ENCODE data around the gene CREG1. TPM values are rescaled to one million over a fixed set of nuclear protein-coding genes. Genes with fewer than 3 reads are reported as not detected.

Gene CREG1
- polyA plus RNA-seq, 2 donors, result 41.9 to 72.7 TPM

DNA sequence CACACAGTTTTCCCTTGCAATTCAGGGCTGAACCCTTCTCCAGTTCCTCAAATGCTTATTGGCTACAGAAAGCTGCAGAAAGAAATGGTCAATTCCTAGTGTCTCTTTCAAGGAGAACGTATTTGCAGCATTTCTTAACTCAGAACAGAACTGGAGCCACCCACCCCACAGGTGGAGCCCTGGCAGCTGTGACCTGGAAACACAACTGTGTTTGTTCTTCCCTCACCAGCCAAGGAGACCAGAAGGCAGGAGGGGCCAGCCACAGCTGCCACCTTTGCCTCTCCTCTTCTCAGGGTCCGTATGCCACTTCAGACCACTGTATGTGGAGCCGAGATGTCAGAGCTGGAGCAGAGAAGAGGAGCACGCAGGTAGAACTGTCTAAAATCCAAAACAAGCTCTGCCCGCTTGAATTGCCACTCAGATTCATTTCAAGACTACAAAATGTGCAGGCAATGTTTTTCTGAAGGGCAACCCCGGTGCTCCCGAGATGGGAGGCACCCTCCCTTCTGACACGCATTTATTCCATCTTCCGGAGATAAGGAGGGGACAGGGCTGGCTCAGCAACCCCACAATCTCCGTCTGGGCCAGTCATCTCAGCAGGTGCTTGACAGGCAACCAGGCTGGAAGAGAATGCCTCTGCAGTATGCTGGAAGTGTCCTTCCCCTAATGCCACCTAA, 51.9 kb downstream of the CREG1 start:
- no peak overlapping the region for H3K4me3 ChIP-seq (ENCODE audit: low read depth in 1 of 2, low read length in 2 of 2)
- WGBS, 2 donors, result 67 to 74% methylated on average over 10 of the region's 10 CpGs
- no peaks in the 10 kb centered on the region for H3K36me3 ChIP-seq (ENCODE audit: control insufficient read depth in 2 of 2, insufficient read depth in 2 of 2, low read length in 1 of 2)
- H3K4me1 ChIP-seq (ENCODE audit: control insufficient read depth in 2 of 2, insufficient read depth in 2 of 2, low read length in 1 of 2), result peaks cover 2 to 3% of the 10 kb centered on the region in 2 donors
- H3K9me3 ChIP-seq (ENCODE audit: control insufficient read depth in 2 of 2, insufficient read depth in 1 of 2, low read depth in 1 of 2, low read length in 1 of 2), result no peaks in the 10 kb centered on the region
- H3K27me3 ChIP-seq (ENCODE audit: control insufficient read depth in 1 of 2, insufficient read depth in 2 of 2, low read length in 2 of 2), result no peaks in the 10 kb centered on the region
- H3K27ac ChIP-seq (ENCODE audit: low read depth in 2 of 2, low read length in 1 of 2), result no peak overlapping the region

DNA sequence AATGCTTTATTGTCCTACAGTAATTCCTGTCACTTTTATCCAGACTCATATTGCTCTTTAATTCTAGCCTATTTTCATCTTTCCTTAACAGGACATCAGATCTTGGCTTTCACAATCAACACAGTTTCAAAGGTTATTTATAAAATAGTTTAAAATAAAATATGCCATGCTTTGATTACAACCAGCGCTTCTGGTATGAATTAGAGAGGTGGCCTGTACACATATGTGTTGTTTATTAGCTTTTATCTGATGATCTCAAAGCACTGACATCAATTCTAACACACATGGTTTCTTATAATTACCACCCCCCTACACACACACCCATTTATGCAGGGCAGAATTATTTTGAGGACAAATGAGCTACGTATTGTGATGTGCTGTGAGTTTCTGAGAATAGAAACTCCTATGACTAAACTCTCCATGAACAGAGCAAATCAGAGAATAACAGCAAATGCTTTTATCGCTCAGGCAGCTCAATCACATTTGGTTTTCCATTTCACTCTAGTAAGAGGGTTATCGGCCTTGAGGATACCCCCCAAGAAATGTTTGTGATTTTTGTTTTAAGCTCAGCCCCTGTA, 53.2 kb downstream of the CREG1 start:
- Histone ChIP-seq H3K36me3 (ENCODE audit: control insufficient read depth in 2 of 2, insufficient read depth in 2 of 2, low read length in 1 of 2) (no peaks in the 10 kb centered on the region), H3K9me3 (ENCODE audit: control insufficient read depth in 2 of 2, insufficient read depth in 1 of 2, low read depth in 1 of 2, low read length in 1 of 2) (no peaks in the 10 kb centered on the region), H3K4me3 (ENCODE audit: low read depth in 1 of 2, low read length in 2 of 2) (no peak overlapping the region), H3K27ac (ENCODE audit: low read depth in 2 of 2, low read length in 1 of 2) (no peak overlapping the region), H3K4me1 (ENCODE audit: control insufficient read depth in 2 of 2, insufficient read depth in 2 of 2, low read length in 1 of 2) (peaks cover 2 to 3% of the 10 kb centered on the region in 2 donors), H3K27me3 (ENCODE audit: control insufficient read depth in 1 of 2, insufficient read depth in 2 of 2, low read length in 2 of 2) (no peaks in the 10 kb centered on the region)
- 80 to 84% methylated on average over 4 of the region's 4 CpGs for WGBS, 2 donors

DNA sequence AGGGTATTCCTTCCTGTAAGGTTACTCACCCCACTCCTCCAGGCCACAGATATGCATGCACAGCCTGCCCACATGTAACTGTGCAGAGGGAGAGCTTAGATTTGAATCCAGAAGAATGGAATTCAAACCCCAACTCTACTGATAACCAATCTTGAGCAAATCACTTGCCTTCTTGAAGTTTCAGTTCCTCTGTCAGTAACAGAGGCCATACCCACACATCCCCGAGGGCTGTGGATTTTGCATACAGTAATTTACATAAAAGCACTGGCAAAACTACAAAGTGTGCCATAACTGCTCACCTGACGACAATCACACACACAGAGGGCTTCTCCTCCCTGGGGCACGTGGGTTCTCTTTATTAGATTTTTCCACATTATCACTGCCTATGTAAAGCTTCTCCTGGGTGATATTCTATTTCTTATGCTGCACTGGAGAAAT, 53.9 kb downstream of the CREG1 start:
- Histone ChIP-seq H3K36me3 (ENCODE audit: control insufficient read depth in 2 of 2, insufficient read depth in 2 of 2, low read length in 1 of 2) (no peaks in the 10 kb centered on the region), H3K27ac (ENCODE audit: low read depth in 2 of 2, low read length in 1 of 2) (no peak overlapping the region), H3K4me3 (ENCODE audit: low read depth in 1 of 2, low read length in 2 of 2) (no peak overlapping the region), H3K9me3 (ENCODE audit: control insufficient read depth in 2 of 2, insufficient read depth in 1 of 2, low read depth in 1 of 2, low read length in 1 of 2) (no peaks in the 10 kb centered on the region), H3K27me3 (ENCODE audit: control insufficient read depth in 1 of 2, insufficient read depth in 2 of 2, low read length in 2 of 2) (no peaks in the 10 kb centered on the region), H3K4me1 (ENCODE audit: control insufficient read depth in 2 of 2, insufficient read depth in 2 of 2, low read length in 1 of 2) (peaks cover 2 to 3% of the 10 kb centered on the region in 2 donors)
- 53 to 56% methylated on average over 3 of the region's 3 CpGs for WGBS, 2 donors

DNA sequence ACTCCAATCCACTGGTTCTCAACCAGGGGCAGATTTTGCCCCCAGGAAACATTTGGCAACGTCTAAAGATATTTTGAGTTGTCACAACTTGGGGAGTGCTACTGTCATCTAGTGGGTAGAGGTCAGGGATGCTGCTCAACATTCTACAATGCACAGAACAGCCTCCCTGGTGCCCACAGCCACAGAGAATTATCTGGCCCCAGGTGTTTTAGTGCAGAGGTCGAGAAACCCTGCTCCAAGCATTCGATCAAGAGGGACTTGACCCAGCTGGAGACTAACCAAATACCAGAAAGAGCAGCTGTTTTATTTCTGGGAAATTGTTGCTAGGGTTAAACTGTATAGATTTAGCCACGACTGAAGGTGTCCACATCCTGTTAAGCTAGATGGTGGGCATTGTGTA, 54.5 kb downstream of the CREG1 start:
- H3K4me3 ChIP-seq (ENCODE audit: low read depth in 1 of 2, low read length in 2 of 2), result no peak overlapping the region
- H3K9me3 ChIP-seq (ENCODE audit: control insufficient read depth in 2 of 2, insufficient read depth in 1 of 2, low read depth in 1 of 2, low read length in 1 of 2), result no peaks in the 10 kb centered on the region
- H3K27me3 ChIP-seq (ENCODE audit: control insufficient read depth in 1 of 2, insufficient read depth in 2 of 2, low read length in 2 of 2), result no peaks in the 10 kb centered on the region
- H3K4me1 ChIP-seq (ENCODE audit: control insufficient read depth in 2 of 2, insufficient read depth in 2 of 2, low read length in 1 of 2), result peaks cover 2 to 3% of the 10 kb centered on the region in 2 donors
- 41 to 53% methylated on average over 4 of the region's 4 CpGs for WGBS, 2 donors
- no peak overlapping the region for H3K27ac ChIP-seq (ENCODE audit: low read depth in 2 of 2, low read length in 1 of 2)
- H3K36me3 ChIP-seq (ENCODE audit: control insufficient read depth in 2 of 2, insufficient read depth in 2 of 2, low read length in 1 of 2), result no peaks in the 10 kb centered on the region

DNA sequence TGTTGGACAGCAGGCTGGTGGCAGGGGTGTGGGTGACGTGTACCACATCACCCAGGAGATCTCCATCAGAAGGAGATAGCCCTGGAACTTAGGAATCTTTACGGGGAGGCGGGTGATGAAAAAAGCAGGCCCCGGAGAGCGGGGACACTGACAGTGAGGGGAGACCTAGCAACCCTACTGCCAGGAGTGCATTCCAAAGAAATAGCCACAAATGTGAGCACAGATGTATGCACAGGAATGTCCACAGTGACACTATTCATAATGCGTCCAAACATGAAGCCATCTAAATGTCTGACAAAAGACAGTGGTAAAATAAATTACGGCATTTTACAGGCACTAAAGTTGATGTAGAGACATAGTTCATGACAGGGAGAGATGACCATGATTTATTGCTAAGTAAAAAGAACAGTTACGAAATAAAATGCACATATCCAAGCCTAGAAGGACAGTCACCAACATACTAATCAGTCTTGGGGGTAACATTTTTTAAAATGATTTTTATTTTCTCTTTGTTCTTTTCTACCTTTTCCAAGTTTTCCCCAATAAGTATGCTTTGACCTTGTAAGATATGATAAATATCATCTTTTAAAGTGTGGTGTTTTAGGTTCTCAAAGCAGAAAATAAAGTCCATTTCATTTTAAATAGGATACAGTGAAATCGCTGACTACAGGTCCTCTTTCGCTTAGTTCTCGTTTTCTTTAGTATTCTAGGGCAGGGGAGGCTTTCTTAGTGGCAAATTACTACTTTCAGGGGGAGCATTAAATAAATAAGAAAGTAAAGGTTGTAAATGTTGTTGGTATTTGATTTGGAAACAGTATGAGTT, 56.6 kb downstream of the CREG1 start:
- WGBS, 2 donors, result 87 to 88% methylated on average over 11 of the region's 11 CpGs
- H3K27ac ChIP-seq (ENCODE audit: low read depth in 2 of 2, low read length in 1 of 2), result no peak overlapping the region

GRCh38 chr1:167493372-167493771, 60.2 kb downstream of the CREG1 start:
- no peaks in the 10 kb centered on the region for H3K9me3 ChIP-seq (ENCODE audit: control insufficient read depth in 2 of 2, insufficient read depth in 1 of 2, low read depth in 1 of 2, low read length in 1 of 2)
- H3K27ac ChIP-seq (ENCODE audit: low read depth in 2 of 2, low read length in 1 of 2), result no peak overlapping the region
- H3K4me1 ChIP-seq (ENCODE audit: control insufficient read depth in 2 of 2, insufficient read depth in 2 of 2, low read length in 1 of 2), result peaks cover 0 to 2% of the 10 kb centered on the region in 2 donors
- no peaks in the 10 kb centered on the region for H3K27me3 ChIP-seq (ENCODE audit: control insufficient read depth in 1 of 2, insufficient read depth in 2 of 2, low read length in 2 of 2)
- no peaks in the 10 kb centered on the region for H3K36me3 ChIP-seq (ENCODE audit: control insufficient read depth in 2 of 2, insufficient read depth in 2 of 2, low read length in 1 of 2)
- WGBS, 2 donors, result 86 to 94% methylated on average over 2 of the region's 2 CpGs
- H3K4me3 ChIP-seq (ENCODE audit: low read depth in 1 of 2, low read length in 2 of 2), result no peak overlapping the region

More for the DNA sequence above, 56.6 kb downstream of the CREG1 start:
- Histone ChIP-seq H3K36me3 (ENCODE audit: control insufficient read depth in 2 of 2, insufficient read depth in 2 of 2, low read length in 1 of 2) (no peaks in the 10 kb centered on the region), H3K9me3 (ENCODE audit: control insufficient read depth in 2 of 2, insufficient read depth in 1 of 2, low read depth in 1 of 2, low read length in 1 of 2) (no peaks in the 10 kb centered on the region), H3K4me3 (ENCODE audit: low read depth in 1 of 2, low read length in 2 of 2) (no peak overlapping the region), H3K4me1 (ENCODE audit: control insufficient read depth in 2 of 2, insufficient read depth in 2 of 2, low read length in 1 of 2) (no peaks in the 10 kb centered on the region), H3K27me3 (ENCODE audit: control insufficient read depth in 1 of 2, insufficient read depth in 2 of 2, low read length in 2 of 2) (no peaks in the 10 kb centered on the region)

DNA sequence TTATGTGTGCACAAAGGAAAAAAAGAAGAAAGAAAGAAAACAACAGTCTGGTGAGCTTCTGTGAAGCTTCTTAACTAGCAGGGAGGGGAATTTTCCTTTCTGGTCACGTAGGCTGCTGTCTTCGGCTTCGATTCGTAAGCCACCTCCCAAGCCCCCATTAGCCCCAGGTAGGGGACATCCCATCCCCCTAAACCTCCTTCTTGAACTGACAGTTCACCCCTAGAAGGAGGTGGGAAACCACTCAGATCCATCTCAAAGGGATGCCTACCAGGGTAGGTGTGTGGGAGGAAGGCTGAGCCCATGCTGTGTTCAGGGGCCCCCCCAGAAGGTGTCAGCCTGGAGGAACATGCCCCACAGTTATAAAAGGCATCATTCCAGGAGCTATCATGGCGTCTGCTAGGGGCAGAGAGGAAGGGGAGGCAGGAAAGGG, 61.1 kb downstream of the CREG1 start:
- WGBS, 2 donors, result 47 to 48% methylated on average over 5 of the region's 5 CpGs

DNA sequence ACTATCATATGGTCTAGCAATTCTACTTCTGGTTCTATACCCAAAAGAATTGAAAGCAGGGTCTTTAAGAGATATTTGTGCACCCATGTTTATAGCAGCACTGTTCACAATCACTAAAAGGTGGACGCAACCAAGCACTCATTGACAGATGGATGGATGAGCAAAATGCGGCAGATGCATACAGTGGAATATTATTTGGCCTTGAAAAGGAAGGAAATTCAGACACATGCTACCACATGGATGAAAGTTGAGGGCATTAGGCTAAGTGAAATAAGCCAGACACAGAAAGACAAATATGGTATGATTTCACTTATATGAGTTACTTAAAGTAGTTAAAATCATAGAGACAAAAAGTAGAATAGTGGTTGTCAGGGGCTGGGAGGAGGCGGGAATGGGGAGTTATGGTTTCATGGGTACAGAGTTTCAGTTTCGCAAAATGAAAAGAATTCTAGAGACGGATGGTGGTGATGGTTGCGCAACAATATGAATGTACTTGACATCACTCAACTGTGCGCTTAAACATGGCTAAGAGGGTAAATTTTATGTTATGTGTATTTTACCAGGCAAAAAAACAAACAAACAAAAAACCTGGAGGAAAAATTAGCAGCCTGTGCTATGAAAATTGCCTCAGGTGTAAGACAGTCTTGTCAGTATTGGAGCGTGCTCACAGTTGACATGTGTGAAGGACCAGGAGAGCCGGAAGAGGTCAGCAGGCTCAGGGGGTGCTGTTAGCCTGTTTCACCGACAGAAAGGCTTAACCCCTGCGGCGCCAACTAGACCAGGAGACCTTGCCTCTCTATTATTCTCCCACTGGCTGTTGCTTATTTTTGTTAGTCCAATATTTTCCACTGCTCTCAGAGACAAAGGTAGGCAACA, 61.7 kb downstream of the CREG1 start:
- no peaks in the 10 kb centered on the region for H3K27me3 ChIP-seq (ENCODE audit: control insufficient read depth in 1 of 2, insufficient read depth in 2 of 2, low read length in 2 of 2)
- H3K9me3 ChIP-seq (ENCODE audit: control insufficient read depth in 2 of 2, insufficient read depth in 1 of 2, low read depth in 1 of 2, low read length in 1 of 2), result no peaks in the 10 kb centered on the region
- WGBS, 2 donors, result 67 to 71% methylated on average over 12 of the region's 12 CpGs
- no peak overlapping the region for H3K4me3 ChIP-seq (ENCODE audit: low read depth in 1 of 2, low read length in 2 of 2)
- peaks cover 0 to 2% of the 10 kb centered on the region in 2 donors for H3K4me1 ChIP-seq (ENCODE audit: control insufficient read depth in 2 of 2, insufficient read depth in 2 of 2, low read length in 1 of 2)
- H3K27ac ChIP-seq (ENCODE audit: low read depth in 2 of 2, low read length in 1 of 2), result no peak overlapping the region
- no peaks in the 10 kb centered on the region for H3K36me3 ChIP-seq (ENCODE audit: control insufficient read depth in 2 of 2, insufficient read depth in 2 of 2, low read length in 1 of 2)

More for the DNA sequence above, 61.1 kb downstream of the CREG1 start:
- no peaks in the 10 kb centered on the region for H3K9me3 ChIP-seq (ENCODE audit: control insufficient read depth in 2 of 2, insufficient read depth in 1 of 2, low read depth in 1 of 2, low read length in 1 of 2)
- H3K36me3 ChIP-seq (ENCODE audit: control insufficient read depth in 2 of 2, insufficient read depth in 2 of 2, low read length in 1 of 2), result no peaks in the 10 kb centered on the region
- H3K4me3 ChIP-seq (ENCODE audit: low read depth in 1 of 2, low read length in 2 of 2), result no peak overlapping the region
- H3K27me3 ChIP-seq (ENCODE audit: control insufficient read depth in 1 of 2, insufficient read depth in 2 of 2, low read length in 2 of 2), result no peaks in the 10 kb centered on the region
- H3K4me1 ChIP-seq (ENCODE audit: control insufficient read depth in 2 of 2, insufficient read depth in 2 of 2, low read length in 1 of 2), result peaks cover 0 to 2% of the 10 kb centered on the region in 2 donors
- no peak overlapping the region for H3K27ac ChIP-seq (ENCODE audit: low read depth in 2 of 2, low read length in 1 of 2)

Measured in esophagus (tissue), 2 donors.